GM18517 (cell line): ENCODE measurements around the gene ITLN2.
"Not testable (repeated sequence)": the region's sequence is repeated elsewhere in the genome, so short reads cannot be mapped to it uniquely, and the experiment has no call there.

Experiments
- ATAC-seq: cut with Tn5 transposase; IDR thresholded peaks from one replicate; pipeline ENCODE4 v1.9.1; 2021; ENCODE audit warnings: mild to moderate bottlenecking, moderate library complexity; ENCODE audit not compliant: unreplicated experiment

The ITLN2 gene

DNA sequence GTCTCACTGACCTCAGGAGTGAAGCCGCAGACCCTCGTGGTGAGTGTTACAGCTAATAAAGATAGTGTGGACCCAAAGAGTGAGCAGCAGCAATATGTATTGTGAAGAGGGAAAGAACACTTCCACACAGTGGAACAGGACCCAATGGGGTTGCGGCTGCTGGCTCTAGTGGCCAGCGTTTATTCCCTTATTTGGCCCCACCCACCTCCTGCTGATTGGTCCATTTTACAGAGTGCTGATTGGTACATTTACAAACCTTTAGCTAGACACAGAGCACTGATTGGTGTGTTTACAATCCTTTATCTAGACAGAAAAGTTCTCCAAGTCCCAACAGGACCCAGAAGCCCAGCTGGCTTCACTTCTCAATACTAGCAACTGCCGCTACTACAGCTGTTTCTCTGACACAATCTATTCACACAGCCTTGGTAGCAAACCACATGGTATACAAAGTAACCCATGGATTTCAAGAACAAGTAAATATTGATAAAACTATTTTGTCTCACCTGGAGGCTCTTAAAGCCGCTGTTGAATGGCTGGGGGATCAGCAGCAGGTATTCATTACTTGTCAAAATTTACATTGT is 44.3 kb downstream of the ITLN2 start:
- ATAC-seq: no peak

DNA sequence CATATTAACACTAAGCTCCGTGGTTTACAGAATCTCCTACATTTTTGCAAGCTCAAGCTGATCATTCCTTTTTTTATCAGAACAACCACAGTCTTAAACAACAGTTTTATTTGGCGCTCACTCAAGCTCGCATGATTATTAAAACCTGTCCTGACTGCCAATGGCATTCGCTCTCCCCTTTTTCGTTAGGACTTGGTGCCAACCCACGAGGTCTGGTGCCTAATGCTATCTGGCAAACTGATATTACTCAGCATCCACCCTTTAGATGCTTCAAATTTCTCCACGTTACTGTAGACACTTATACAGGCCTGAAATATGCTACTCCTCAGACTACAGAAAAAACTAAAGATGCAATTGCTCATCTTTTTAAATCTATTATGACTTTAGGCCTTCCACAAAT is 46.6 kb downstream of the ITLN2 start:
- no peak for ATAC-seq

DNA sequence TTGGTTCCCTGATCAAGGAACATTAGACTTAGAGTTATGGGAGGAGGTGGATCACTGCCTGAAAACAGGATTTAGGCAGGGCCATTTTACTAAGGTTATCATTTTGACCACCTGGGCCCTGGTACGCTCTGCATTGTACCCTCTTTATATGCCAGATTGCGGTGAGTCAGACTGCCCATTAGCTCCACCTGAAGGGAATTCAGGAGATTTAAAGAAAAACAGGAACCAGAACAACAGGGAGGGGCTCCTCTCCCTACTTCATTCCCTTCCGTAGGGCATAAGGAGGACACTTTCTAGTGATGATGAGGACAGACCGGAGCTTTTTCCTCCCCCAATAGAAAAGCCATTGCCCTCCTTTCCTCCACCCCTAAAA is 49.0 kb downstream of the ITLN2 start:
- no peak for ATAC-seq

DNA sequence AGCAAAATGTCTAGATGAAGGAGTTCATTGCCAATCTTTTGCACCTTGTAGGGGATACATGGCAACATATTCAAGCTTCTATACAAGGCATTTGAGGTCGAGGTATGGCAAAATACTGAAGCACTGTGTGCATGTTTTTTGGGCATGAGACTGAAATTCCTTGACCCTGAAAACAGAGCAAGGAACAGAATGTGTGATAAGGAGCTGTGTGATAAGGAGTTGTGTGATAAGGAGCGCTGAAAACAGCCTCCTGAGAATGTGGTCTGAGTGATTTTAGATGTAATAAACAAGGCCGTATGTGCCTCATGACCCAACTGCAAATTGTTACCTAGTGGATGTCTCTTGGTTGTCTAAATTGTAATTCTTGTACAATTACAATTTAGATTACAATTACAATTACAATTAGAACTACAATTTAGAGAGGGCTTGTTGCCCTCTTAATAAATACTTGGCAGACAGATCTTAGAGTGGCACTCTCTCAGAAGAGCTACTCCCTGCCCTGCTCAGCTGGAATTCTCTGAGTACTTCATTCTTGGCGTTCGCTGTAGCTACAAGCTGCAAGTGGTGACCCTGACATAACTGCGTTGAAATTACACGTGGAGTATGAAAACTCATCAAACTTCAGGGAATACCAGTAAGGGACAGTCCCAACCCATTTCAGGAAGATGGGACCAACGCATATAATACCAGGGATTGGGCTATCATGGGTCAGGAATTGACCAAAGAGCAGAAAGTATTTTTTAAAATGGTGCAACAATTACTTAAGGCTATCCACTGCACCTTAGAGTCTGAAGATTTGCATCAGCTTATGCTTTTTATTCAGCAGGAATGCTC is 49.6 kb downstream of the ITLN2 start:
- ATAC-seq: no peak

DNA sequence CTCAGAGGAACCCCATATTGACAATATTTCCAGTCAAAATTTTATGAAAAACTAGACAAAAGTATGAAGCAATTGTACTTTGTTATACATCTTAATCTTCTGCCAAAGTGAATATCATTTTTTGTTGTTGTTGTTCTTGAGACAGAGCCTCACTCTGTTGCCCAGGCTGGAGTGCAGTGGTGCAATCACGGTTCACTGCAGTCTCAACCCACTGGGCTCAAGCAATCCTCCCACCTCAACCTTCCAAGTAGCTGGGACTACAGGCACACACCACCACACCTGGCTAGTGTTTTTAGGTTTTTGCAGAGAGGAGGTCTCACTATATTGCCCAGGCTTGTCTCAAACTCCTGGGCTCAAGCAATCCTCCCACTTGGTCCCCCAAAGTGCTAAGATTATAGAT is 52.4 kb downstream of the ITLN2 start:
- ATAC-seq: not testable (repeated sequence)

DNA sequence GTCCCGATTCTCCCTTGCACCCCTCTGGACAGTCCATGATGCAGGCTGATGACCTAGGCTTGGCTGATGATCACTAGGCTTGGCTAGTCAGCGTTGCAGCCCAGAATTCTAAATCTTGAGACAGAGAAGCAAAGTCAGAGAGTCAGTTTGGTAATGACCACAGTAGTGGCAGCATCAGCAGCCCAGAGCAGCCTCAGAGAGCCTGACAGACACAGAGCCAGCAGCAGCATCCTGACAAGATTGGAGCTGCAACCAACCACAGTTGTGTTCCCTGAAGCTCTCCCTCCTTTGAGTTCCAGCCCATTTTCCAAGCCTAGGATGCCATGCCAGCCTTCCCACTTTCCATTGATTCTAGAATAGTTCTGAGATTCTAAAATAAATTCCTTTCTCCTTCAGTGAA is 52.8 kb downstream of the ITLN2 start:
- ATAC-seq: no peak

DNA sequence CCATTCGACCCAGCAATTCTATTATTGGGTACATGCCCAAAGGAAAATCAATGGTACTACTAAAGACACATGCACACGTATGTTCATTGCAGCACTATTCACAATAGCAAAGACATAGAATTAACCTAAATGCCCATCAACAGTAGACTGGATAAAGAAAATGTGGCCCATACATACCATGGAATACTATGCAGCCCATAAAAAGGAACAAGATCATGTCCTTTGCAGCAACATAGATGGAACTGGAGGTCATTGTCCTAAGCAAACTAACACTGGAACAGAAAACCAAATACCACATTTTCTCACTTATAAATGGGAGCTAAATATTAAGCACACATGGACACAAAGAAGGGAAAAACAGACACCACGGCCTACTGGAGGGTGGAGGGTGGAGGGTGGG is 53.9 kb downstream of the ITLN2 start:
- not testable (repeated sequence) for ATAC-seq
